ENCODE measurements around the gene AURKA.

GRCh38 chr20:56323206-56323605, 68.8 kb downstream of the AURKA start:
- TF ChIP-seq CTCF (conservative IDR thresholded peaks at IDR 0.05; ENCODE audit: low read depth in 2 of 2) (no peak), REST (IDR thresholded peaks at IDR 0.05; ENCODE audit: unreplicated experiment) (no peak), EZH2 (IDR thresholded peaks at IDR 0.05; ENCODE audit: low read depth, unreplicated experiment) (no peak), POLR2AphosphoS5 (IDR thresholded peaks at IDR 0.05; ENCODE audit: low read depth) (no peak), ETS1 (IDR thresholded peaks at IDR 0.05) (no peak), CREB1 (CRISPR knock-in tag; IDR thresholded peaks at IDR 0.05; ENCODE audit: low read depth) (no peak), EZH2phosphoT487 (IDR thresholded peaks at IDR 0.05; ENCODE audit: unreplicated experiment) (no peak), NANOG (IDR thresholded peaks at IDR 0.05; ENCODE audit: borderline replicate concordance) (no peak), JUNB (IDR thresholded peaks at IDR 0.05; ENCODE audit: unreplicated experiment) (no peak), ZNF331 (CRISPR knock-in tag; IDR thresholded peaks at IDR 0.05; ENCODE audit: low read depth) (no peak), ZNF114 (CRISPR knock-in tag; IDR thresholded peaks at IDR 0.05) (no peak)
